Measurements from ENCODE around the gene TM4SF4.

The TM4SF4 gene, protein sequence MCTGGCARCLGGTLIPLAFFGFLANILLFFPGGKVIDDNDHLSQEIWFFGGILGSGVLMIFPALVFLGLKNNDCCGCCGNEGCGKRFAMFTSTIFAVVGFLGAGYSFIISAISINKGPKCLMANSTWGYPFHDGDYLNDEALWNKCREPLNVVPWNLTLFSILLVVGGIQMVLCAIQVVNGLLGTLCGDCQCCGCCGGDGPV

DNA sequence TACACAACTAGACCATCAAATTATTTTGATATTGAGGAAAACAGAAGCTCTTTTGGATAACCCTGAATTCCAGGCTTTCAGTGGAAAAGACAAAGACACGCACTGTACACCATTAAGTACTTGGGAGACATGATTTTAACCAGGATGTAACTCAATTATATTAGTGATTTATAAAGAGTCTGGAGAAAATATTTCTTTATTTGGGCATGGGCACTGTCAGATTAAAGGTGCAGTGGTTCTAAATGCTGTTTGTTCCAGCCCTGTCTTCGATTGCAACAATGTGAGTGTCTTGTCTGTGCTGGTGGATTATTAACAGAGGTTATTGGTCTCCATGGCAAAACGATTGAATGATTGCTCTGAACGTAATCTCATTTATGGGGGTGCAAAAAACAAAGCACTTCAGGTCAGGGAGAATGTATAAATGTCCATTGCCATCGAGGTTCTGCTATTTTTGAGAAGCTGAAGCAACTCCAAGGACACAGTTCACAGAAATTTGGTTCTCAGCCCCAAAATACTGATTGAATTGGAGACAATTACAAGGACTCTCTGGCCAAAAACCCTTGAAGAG lies at the start of gene TM4SF4:
TM4SF4 (plus strand) TSS at position 448 of the 568 bp plus-strand sequence. CDS start 181 bp downstream, outside the sequence.
- no peak for DNase-seq (ENCODE audit: low read depth)

DNA sequence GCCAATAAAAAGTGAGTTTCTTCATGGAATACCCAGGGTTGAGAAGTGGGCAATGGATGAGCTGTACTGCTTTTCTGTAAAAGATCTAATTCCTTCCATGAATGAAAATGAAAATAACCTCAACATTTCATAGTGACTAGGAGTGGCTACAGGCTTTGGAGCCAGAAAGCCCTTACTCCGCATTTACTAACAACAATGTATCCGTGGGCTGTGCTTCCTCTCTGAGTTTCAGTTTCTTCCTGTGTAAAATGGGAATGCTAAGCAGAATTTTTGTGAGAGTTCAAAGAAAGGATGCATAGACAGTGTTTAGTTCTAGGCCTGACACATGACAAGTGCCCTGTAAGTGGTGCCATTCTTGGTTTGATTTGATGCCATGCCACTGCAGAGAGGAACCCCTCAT lies 49.6 kb upstream of the TM4SF4 start:
- DNase-seq (ENCODE audit: low read depth) = no peak

More for the DNA sequence above, at the start of gene TM4SF4:
- TF ChIP-seq, protein P1, sequence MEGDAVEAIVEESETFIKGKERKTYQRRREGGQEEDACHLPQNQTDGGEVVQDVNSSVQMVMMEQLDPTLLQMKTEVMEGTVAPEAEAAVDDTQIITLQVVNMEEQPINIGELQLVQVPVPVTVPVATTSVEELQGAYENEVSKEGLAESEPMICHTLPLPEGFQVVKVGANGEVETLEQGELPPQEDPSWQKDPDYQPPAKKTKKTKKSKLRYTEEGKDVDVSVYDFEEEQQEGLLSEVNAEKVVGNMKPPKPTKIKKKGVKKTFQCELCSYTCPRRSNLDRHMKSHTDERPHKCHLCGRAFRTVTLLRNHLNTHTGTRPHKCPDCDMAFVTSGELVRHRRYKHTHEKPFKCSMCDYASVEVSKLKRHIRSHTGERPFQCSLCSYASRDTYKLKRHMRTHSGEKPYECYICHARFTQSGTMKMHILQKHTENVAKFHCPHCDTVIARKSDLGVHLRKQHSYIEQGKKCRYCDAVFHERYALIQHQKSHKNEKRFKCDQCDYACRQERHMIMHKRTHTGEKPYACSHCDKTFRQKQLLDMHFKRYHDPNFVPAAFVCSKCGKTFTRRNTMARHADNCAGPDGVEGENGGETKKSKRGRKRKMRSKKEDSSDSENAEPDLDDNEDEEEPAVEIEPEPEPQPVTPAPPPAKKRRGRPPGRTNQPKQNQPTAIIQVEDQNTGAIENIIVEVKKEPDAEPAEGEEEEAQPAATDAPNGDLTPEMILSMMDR (conservative IDR thresholded peaks at IDR 0.05; ENCODE audit: low read depth, low read length) = no peak
- no peak within 1 kb of the TSS for H3K4me3 ChIP-seq (ENCODE audit: low read length)

DNA sequence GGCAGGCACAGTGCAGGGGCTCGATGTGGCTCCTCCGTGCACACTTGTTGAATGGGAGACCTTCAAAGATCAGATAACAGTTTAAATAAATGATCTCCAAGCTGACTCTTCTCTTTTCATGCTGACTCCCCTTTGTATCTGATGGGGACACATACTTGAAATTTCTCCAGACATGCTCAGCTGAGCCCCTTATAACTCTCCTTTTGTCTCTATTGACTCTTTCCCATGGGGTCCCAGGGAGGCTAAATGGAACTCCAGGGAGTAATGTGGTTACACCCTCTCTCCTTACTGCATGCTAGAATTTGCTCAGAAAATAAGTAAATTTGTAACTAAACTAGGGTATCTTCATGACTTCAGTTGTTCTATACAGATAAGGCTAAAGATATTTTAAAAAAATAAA lies 48.2 kb upstream of the TM4SF4 start:
- H3K4me3 ChIP-seq (ENCODE audit: low read length) = no peak overlapping the region
- DNase-seq (ENCODE audit: low read depth) = no peak
- TF ChIP-seq, protein P1 (conservative IDR thresholded peaks at IDR 0.05; ENCODE audit: low read depth, low read length) = no peak

More for the DNA sequence above, 49.6 kb upstream of the TM4SF4 start:
- H3K4me3 ChIP-seq (ENCODE audit: low read length) = no peak overlapping the region
- TF ChIP-seq, protein P1 (conservative IDR thresholded peaks at IDR 0.05; ENCODE audit: low read depth, low read length) = no peak

DNA sequence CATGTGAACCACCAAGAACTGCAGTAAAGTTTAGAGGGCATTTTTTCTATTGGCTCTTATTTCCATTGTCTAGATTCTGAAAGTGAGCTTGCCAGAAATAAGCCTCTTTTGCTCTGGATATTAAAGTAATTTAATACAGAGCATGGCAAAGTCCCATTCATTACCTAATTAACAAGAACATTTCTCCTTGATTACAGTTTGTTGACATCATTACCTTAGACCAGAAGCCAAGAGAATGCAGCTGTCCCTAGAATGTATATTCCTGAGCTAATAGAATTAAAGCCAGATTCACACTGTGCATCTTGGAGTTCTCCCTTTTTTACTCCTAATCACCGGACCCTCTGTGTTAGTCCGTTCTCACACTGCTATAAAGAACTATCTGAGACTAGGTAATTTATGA lies 46.4 kb upstream of the TM4SF4 start:
- H3K4me3 ChIP-seq (ENCODE audit: low read length) = no peak overlapping the region
- DNase-seq (ENCODE audit: low read depth) = no peak
- TF ChIP-seq, protein P1 (conservative IDR thresholded peaks at IDR 0.05; ENCODE audit: low read depth, low read length) = no peak

DNA sequence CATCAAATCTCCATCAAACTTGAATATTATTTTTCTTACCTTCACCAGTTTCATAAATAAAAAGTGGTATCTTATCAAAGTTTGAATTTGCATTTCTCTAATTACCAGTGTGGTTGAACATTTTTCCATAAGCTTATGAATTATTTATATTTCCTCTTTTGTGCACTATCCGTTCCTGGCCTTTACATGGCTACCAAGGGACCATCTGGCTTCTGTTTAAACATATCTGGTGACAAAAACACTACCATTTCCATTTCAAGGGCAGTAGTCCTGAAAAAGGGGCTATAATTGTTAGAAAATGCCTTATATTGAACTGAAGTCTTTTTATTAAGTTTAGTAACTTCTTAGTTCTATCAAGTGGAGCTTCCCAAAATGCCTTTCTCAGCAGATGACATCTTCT lies 44.3 kb upstream of the TM4SF4 start:
- TF ChIP-seq, protein P1 (conservative IDR thresholded peaks at IDR 0.05; ENCODE audit: low read depth, low read length) = no peak
- no peak for DNase-seq (ENCODE audit: low read depth)
- H3K4me3 ChIP-seq (ENCODE audit: low read length) = no peak overlapping the region

DNA sequence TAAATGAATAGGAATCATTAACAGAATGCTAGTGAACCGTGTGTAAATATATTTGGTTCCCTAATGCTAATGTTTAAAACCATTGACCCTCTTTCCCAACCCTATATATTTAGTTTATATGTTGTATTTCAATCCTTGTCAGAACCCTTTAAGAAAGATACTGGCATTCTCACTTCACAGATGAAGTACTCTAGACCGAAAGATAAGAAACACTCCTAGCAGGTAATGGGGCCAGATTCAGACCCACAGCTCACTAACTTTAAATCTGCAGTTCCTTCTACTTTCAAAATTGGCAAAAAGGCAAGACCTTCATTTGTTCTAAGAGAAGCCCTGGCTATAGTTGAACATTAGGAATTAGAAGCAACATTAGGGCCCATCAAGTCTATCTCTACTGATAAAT lies 42.3 kb upstream of the TM4SF4 start:
- H3K4me3 ChIP-seq (ENCODE audit: low read length) = no peak overlapping the region
- TF ChIP-seq, protein P1 (conservative IDR thresholded peaks at IDR 0.05; ENCODE audit: low read depth, low read length) = no peak
- DNase-seq (ENCODE audit: low read depth) = no peak

Measured in retinal pigment epithelial cell (primary cell).